Osteoblast (primary cell): Measurements from ENCODE around the gene GOLPH3. TPM values are rescaled to one million over a fixed set of nuclear protein-coding genes. Genes with fewer than 3 reads are reported as not detected.

ENCODE experiments used
- DNase-seq: peaks from one replicate; pipeline ENCODE4 v3.0.0; 2011; ENCODE audit warnings: low spot score, mixed read lengths; ENCODE audit not compliant: insufficient read length; ENCODE audit errors: missing footprints
- H2AFZ ChIP-seq: 2 replicates; pipeline ENCODE4 v1.6.0; 2011; ENCODE audit warnings: mild to moderate bottlenecking, low read length
- H3K27ac ChIP-seq: 2 replicates; pipeline ENCODE4 v1.5.1; 2011; ENCODE audit warnings: mild to moderate bottlenecking, low read depth, low read length, moderate library complexity
- H3K27me3 ChIP-seq: 2 replicates; pipeline ENCODE4 v1.6.0; 2012; ENCODE audit warnings: mild to moderate bottlenecking, control low read depth, inconsistent platforms, low read length, moderate library complexity; ENCODE audit not compliant: insufficient read depth
- H3K36me3 ChIP-seq: 2 replicates; pipeline ENCODE4 v1.5.1; 2011; ENCODE audit warnings: mild to moderate bottlenecking, low read length, control low read depth, moderate library complexity; ENCODE audit not compliant: insufficient read depth
- H3K4me1 ChIP-seq: 2 replicates; pipeline ENCODE4 v1.5.1; 2011; ENCODE audit warnings: mild to moderate bottlenecking, low read length, control low read depth, moderate library complexity; ENCODE audit not compliant: insufficient read depth
- H3K4me2 ChIP-seq: 2 replicates; pipeline ENCODE4 v1.6.0; 2011; ENCODE audit warnings: mild to moderate bottlenecking, low read length; ENCODE audit not compliant: insufficient read depth
- H3K4me3 ChIP-seq: fragments of 200-600 bp; sonication (generic); 3 replicates; pipeline ENCODE4 v1.5.1; 2012; ENCODE audit warnings: mild to moderate bottlenecking, low read length, inconsistent platforms; ENCODE audit not compliant: insufficient read depth
- H3K79me2 ChIP-seq: 2 replicates; pipeline ENCODE4 v1.6.0; 2012; ENCODE audit warnings: mild to moderate bottlenecking, low read length, control low read depth, inconsistent platforms; ENCODE audit not compliant: insufficient read depth
- H3K9me3 ChIP-seq: 2 replicates; pipeline ENCODE4 v1.5.1; 2011; ENCODE audit warnings: low read depth, low read length, control low read depth
- H4K20me1 ChIP-seq: 2 replicates; pipeline ENCODE4 v1.6.0; 2012; ENCODE audit warnings: mild to moderate bottlenecking, low read length, control low read depth; ENCODE audit not compliant: insufficient read depth
- CTCF ChIP-seq: IDR thresholded peaks from 2 replicates; pipeline ENCODE4 v1.5.1; 2011; ENCODE audit warnings: mild to moderate bottlenecking, low read depth, low read length, moderate library complexity; ENCODE audit errors: extremely low read depth
- total RNA-seq: library from RNA; depleted of rRNA; stranded (reverse); fragments of >200 nt; gene quantifications from 2 replicates; pipeline ENCODE4 v1.2.3, GENCODE V29; 2012

GOLPH3 gene
- total RNA-seq, 1 donor: 83.2 TPM

GRCh38 chr5:32145378-32145777 lies 28.7 kb downstream of the GOLPH3 start:
- H3K4me1 ChIP-seq: peaks cover 20% of the 10 kb centered on the region
- TF ChIP-seq CTCF: no peak
- H3K4me3 ChIP-seq: no peak overlapping the region
- H3K27ac ChIP-seq: no peak overlapping the region
- peaks cover 2% of the 10 kb centered on the region for H3K36me3 ChIP-seq
- DNase-seq: no peak
- no peak overlapping the region for H2AFZ ChIP-seq
- no peaks in the 10 kb centered on the region for H3K27me3 ChIP-seq
- no peaks in the 10 kb centered on the region for H3K9me3 ChIP-seq
- H3K79me2 ChIP-seq: peaks cover 84% of the 10 kb centered on the region
- H3K4me2 ChIP-seq: no peak overlapping the region
- peaks cover 58% of the 10 kb centered on the region for H4K20me1 ChIP-seq

GRCh38 chr5:32144378-32145207 lies 29.5 kb downstream of the GOLPH3 start:
- DNase-seq: peak; percentile 38
- H2AFZ ChIP-seq: no peak overlapping the region
- H3K4me3 ChIP-seq: no peak overlapping the region
- H3K4me1 ChIP-seq: peaks cover 18% of the 10 kb centered on the region
- H3K27ac ChIP-seq: no peak overlapping the region
- no peaks in the 10 kb centered on the region for H3K27me3 ChIP-seq
- no peak for TF ChIP-seq CTCF
- peaks cover 51% of the 10 kb centered on the region for H4K20me1 ChIP-seq
- H3K36me3 ChIP-seq: peaks cover 2% of the 10 kb centered on the region
- peak overlapping the region; percentile 1 for H3K4me2 ChIP-seq
- no peaks in the 10 kb centered on the region for H3K9me3 ChIP-seq
- H3K79me2 ChIP-seq: peaks cover 84% of the 10 kb centered on the region

GRCh38 chr5:32143617-32144377 lies 30.3 kb downstream of the GOLPH3 start:
- Histone ChIP-seq H3K4me2 (no peak overlapping the region), H3K4me3 (no peak overlapping the region), H4K20me1 (peaks cover 45% of the 10 kb centered on the region), H3K27ac (no peak overlapping the region), H2AFZ (no peak overlapping the region), H3K27me3 (no peaks in the 10 kb centered on the region), H3K4me1 (peaks cover 24% of the 10 kb centered on the region), H3K36me3 (peaks cover 2% of the 10 kb centered on the region), H3K79me2 (peaks cover 84% of the 10 kb centered on the region), H3K9me3 (no peaks in the 10 kb centered on the region)
- no peak for TF ChIP-seq CTCF
- DNase-seq: no peak
